KMS-11 (cell line): Measurements from ENCODE around the gene NLGN4X.

Source experiments
- H2AFZ ChIP-seq: fragments of 200-600 bp; sonication (generic); 2 replicates; pipeline ENCODE4 v1.6.1; 2016; ENCODE audit warnings: antibody characterized with exemption, mixed run types, low read depth
- H3K27ac ChIP-seq: fragments of 200-600 bp; sonication (generic); 2 replicates; pipeline ENCODE4 v1.6.1; 2016; ENCODE audit warnings: mild to moderate bottlenecking, mixed run types
- H3K27me3 ChIP-seq: fragments of 200-600 bp; sonication (generic); 2 replicates; pipeline ENCODE4 v1.6.1; 2017; ENCODE audit warnings: mild to moderate bottlenecking, low read depth, mixed run types, moderate library complexity; ENCODE audit not compliant: insufficient read depth
- H3K36me3 ChIP-seq: fragments of 200-600 bp; sonication (generic); 2 replicates; pipeline ENCODE4 v1.6.1; 2017; ENCODE audit warnings: mild to moderate bottlenecking, mixed run types; ENCODE audit not compliant: insufficient read depth
- H3K4me1 ChIP-seq: fragments of 200-600 bp; sonication (generic); 2 replicates; pipeline ENCODE4 v1.6.1; 2016; ENCODE audit warnings: mild to moderate bottlenecking, low read depth, mixed run types; ENCODE audit not compliant: poor library complexity, severe bottlenecking
- H3K4me2 ChIP-seq: fragments of 200-600 bp; sonication (generic); 2 replicates; pipeline ENCODE4 v1.7.0; 2016; ENCODE audit warnings: mild to moderate bottlenecking, mixed run types
- H3K4me3 ChIP-seq: fragments of 200-600 bp; sonication (generic); IDR thresholded peaks from 2 replicates; pipeline ENCODE4 v1.6.1; 2017; ENCODE audit warnings: low read depth, low read length, mixed read lengths; ENCODE audit not compliant: insufficient read depth
- H3K79me2 ChIP-seq: fragments of 200-600 bp; sonication (generic); 2 replicates; pipeline ENCODE4 v1.6.1; 2016; ENCODE audit warnings: low read depth, mixed run types; ENCODE audit not compliant: insufficient read depth
- H3K9ac ChIP-seq: fragments of 200-600 bp; sonication (generic); 2 replicates; pipeline ENCODE4 v1.6.1; 2016; ENCODE audit warnings: mild to moderate bottlenecking, mixed run types
- H4K20me1 ChIP-seq: fragments of 200-600 bp; sonication (generic); 2 replicates; pipeline ENCODE4 v1.6.1; 2016; ENCODE audit warnings: mild to moderate bottlenecking, mixed run types; ENCODE audit not compliant: insufficient read depth
- CTCF ChIP-seq: fragments of 200-600 bp; sonication (generic); conservative IDR thresholded peaks from 2 replicates; pipeline ENCODE4 v1.6.1; 2017; ENCODE audit warnings: low read depth, mild to moderate bottlenecking, antibody characterized with exemption, low read length, moderate library complexity, mixed read lengths

Gene NLGN4X

GRCh38 chrX:6095469-6095868, 133.2 kb downstream of the NLGN4X start:
- no peak overlapping the region for H3K4me2 ChIP-seq
- no peaks in the 10 kb centered on the region for H4K20me1 ChIP-seq
- no peak overlapping the region for H3K9ac ChIP-seq
- H3K27me3 ChIP-seq, result no peaks in the 10 kb centered on the region
- H3K4me3 ChIP-seq, result no peak overlapping the region
- H2AFZ ChIP-seq, result no peak overlapping the region
- no peaks in the 10 kb centered on the region for H3K4me1 ChIP-seq
- TF ChIP-seq CTCF, result peak; percentile 19; the same call in 1 of the 2 replicates
- no peak overlapping the region for H3K27ac ChIP-seq
- H3K79me2 ChIP-seq, result no peaks in the 10 kb centered on the region
- no peaks in the 10 kb centered on the region for H3K36me3 ChIP-seq

- H4K20me1 ChIP-seq, result no peaks in the 10 kb centered on the region
- no peaks in the 10 kb centered on the region for H3K4me1 ChIP-seq
- H3K27me3 ChIP-seq, result no peaks in the 10 kb centered on the region
- H2AFZ ChIP-seq, result no peak overlapping the region
- no peak overlapping the region for H3K9ac ChIP-seq
- H3K27ac ChIP-seq, result no peak overlapping the region
- H3K4me3 ChIP-seq, result no peak overlapping the region
- no peak for TF ChIP-seq CTCF
- H3K36me3 ChIP-seq, result no peaks in the 10 kb centered on the region
- no peak overlapping the region for H3K4me2 ChIP-seq
- H3K79me2 ChIP-seq, result no peaks in the 10 kb centered on the region
Measured at GRCh38 chrX:6074532-6074931, 154.1 kb downstream of the NLGN4X start.

- no peaks in the 10 kb centered on the region for H3K4me1 ChIP-seq
- H3K27me3 ChIP-seq, result no peaks in the 10 kb centered on the region
- TF ChIP-seq CTCF, result no peak
- no peak overlapping the region for H3K4me2 ChIP-seq
- no peaks in the 10 kb centered on the region for H4K20me1 ChIP-seq
- H3K9ac ChIP-seq, result no peak overlapping the region
- H3K79me2 ChIP-seq, result no peaks in the 10 kb centered on the region
- no peak overlapping the region for H2AFZ ChIP-seq
- no peak overlapping the region for H3K4me3 ChIP-seq
- no peaks in the 10 kb centered on the region for H3K36me3 ChIP-seq
- no peak overlapping the region for H3K27ac ChIP-seq
Measured at GRCh38 chrX:6071731-6072130, 156.9 kb downstream of the NLGN4X start.

- H3K79me2 ChIP-seq, result no peaks in the 10 kb centered on the region
Measured at GRCh38 chrX:6067600-6067999, 161.1 kb downstream of the NLGN4X start.

More at GRCh38 chrX:6067600-6067999, 161.1 kb downstream of the NLGN4X start:
- Histone ChIP-seq H4K20me1 (no peaks in the 10 kb centered on the region), H3K27me3 (no peaks in the 10 kb centered on the region), H3K27ac (no peak overlapping the region), H3K9ac (no peak overlapping the region), H3K4me2 (no peak overlapping the region), H2AFZ (no peak overlapping the region), H3K4me1 (no peaks in the 10 kb centered on the region), H3K36me3 (no peaks in the 10 kb centered on the region), H3K4me3 (no peak overlapping the region)
- no peak for TF ChIP-seq CTCF
